NCI-H2196 treated with DMSO at 0.1 percent for 48 hours (cell line): ENCODE results near the gene DOCK8.
"Not testable (repeated sequence)": the region's sequence is repeated elsewhere in the genome, so short reads cannot be mapped to it uniquely, and the experiment has no call there.

Experiments used
- DNase-seq: peaks from one replicate; lab custom pipeline; 2025; ENCODE audit not compliant: unreplicated experiment; lab: John Stamatoyannopoulos, UW

Gene DOCK8

GRCh38 chr9:214648-215493, at the start of gene DOCK8:
Gene DOCK8 (plus strand): TSS chr9:214865. CDS start chr9:214977, 112 bp downstream.
- DNase-seq = no peak

GRCh38 chr9:169757-170156, 44.9 kb upstream of the DOCK8 start:
- DNase-seq = not testable (repeated sequence)

DNA sequence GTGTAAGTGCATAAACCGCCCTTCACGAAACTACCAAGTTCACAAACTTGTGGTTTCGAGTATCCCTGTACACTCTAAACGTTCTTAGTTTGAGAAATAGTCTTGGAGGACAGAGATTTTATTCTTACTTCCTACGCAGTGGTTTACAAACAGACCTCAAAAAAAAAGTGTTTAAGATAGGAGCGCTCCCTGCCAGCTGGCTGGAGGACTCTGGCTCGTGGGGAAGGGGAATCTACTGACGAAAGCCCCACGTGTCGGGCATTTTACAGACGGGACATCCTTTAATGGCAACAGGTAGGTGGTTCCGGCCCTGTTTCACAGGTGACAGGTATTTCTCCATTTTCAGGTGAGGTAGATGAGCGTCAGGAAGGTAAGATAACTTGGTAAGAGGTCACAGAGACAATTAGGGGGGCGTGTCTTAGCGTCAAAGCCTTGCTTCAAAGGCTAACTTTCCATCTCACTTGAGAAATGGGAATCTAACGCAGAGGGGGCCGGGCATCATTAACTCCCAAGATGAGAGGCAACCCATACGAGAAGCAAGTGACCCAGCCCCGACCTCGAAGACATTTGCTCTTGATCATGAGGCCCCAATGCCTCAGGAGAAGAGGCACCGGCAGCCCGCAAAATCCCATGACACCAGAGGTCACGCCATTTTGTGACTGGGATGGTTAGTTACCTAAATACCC, 36.4 kb upstream of the DOCK8 start:
- DNase-seq = not testable (repeated sequence)

GRCh38 chr9:178970-179383, 35.7 kb upstream of the DOCK8 start, which contains the start of gene ZNG1A:
Gene ZNG1A (minus strand): TSS chr9:179056. CDS start chr9:178969, 87 bp downstream.
- DNase-seq = not testable (repeated sequence)

DNA sequence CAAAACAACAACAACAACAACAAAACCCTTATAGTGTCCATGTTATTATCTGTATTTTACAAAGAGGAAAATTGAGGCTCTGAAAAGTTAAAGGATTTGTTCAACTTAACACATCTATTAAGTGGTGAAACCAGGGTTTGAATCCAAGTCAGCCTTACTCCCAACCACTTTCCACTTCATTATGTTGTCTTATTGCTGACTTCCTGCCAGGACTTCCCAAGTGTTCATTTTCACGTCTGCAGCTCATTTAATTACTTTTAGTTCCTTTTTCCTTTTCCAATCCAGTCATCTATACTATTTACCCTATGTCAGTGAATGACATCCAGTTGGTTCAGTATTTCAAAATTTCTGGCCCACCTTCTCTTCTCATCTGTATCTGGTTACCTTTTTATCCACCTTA, 15.1 kb upstream of the DOCK8 start:
- DNase-seq = not testable (repeated sequence)

DNA sequence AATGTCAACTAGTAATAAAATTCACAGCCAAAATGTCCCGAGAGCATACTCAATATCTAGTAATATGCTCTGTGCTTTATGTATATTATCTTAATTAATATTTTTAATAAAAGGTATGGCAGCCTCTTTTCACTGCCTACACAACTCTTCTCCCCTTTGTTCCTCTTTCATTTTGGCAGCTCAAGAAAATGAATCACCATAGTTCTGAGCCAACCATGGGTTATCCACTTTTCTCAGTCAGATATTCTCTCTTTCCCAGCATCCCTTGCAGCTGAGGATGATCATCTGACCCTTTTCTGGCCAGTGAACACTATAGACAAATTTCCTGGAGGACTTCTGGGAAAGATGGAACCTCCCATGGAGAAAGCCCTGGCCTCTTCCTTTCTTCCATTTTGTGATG, 8.2 kb upstream of the DOCK8 start:
- no peak for DNase-seq

- DNase-seq = no peak
These were observed 5.4 kb upstream of the DOCK8 start for GRCh38 chr9:209143-209758.

DNA sequence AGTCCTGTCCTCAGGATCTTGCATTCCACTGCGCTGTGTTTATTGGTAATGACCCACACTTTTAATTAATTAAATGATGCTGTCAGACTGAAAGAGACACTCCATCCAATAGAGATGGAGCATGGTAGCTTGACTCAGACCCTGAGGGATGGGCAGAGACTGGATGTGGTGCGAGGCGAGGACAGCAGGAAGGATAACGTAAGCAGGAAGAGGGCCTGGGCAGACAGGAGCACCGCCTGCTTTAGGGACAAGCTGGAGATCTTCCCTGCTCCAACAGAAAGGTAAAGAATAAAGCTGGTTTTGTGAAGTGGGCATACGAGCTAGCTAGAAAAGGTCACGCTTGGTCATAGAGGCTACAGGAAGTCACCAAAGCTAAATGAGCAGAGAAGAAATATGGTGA, 3.6 kb upstream of the DOCK8 start:
- no peak for DNase-seq

DNA sequence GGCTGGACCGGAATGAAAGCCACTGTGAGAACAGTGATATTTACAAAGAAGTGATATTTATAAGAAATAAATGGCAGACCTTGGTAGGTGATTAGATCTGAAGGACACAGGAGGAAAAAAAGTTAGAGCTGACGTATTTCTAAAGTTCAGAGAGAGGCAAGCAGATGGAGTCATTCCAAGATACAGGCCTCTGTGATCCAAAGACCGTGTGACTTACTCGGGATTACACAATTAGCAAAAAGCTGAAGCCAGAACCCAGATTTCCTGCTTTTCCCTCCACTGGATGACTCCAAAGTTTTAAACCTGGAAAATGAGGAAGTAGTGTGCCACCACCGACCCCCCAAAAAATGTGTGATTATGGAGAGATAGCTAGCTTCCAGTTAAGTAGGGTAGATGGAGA, 3.1 kb upstream of the DOCK8 start:
- no peak for DNase-seq

GRCh38 chr9:212297-212696, 2.4 kb upstream of the DOCK8 start:
- no peak for DNase-seq

GRCh38 chr9:213901-214300, 764 bp upstream of the DOCK8 start:
- not testable (repeated sequence) for DNase-seq

DNA sequence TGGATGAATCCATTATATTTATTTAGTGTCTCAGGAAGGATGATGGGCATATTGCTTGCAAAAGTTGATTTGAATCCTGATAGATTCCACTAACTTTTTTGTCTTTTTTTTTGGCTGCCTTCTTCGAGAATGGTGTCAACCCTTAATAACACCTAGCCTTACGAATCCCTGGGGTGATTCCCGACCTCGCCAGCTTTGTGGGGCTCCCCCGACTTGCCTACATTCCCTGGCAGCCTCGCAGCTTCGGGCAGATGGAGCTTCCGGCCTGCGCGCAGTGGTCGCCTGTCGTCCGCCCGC, 366 bp upstream of the DOCK8 start:
- DNase-seq = no peak

GRCh38 chr9:215631-216155, 1.0 kb downstream of the DOCK8 start:
- DNase-seq = no peak

- no peak for DNase-seq
These were observed 2.2 kb downstream of the DOCK8 start for GRCh38 chr9:216866-217265.

- DNase-seq = no peak
These were observed 3.3 kb downstream of the DOCK8 start for GRCh38 chr9:217950-218349.

- not testable (repeated sequence) for DNase-seq
These were observed 4.4 kb downstream of the DOCK8 start for GRCh38 chr9:219036-219435.

GRCh38 chr9:219670-220365, 5.2 kb downstream of the DOCK8 start:
- DNase-seq = no peak

GRCh38 chr9:221989-222776, 7.5 kb downstream of the DOCK8 start:
- no peak for DNase-seq

DNA sequence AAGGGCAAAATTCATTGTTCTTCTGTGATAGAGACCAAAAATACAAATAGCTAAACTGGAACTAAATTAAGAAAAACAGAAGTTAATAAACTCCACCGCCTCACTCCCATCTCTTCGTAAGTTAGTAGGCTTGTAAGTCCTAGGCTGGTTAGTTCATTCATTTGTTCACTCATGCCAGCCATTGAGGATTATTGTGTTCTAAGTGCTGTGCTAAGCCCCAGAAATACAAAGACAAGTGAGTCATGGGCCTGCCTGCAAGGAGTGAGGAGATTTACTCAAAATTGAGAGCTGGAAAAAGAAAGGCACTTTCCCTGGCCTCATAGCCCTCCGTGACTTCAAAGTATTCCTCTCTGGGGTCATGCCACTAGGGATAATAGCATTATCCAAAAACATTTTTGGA, 8.5 kb downstream of the DOCK8 start:
- no peak for DNase-seq

DNA sequence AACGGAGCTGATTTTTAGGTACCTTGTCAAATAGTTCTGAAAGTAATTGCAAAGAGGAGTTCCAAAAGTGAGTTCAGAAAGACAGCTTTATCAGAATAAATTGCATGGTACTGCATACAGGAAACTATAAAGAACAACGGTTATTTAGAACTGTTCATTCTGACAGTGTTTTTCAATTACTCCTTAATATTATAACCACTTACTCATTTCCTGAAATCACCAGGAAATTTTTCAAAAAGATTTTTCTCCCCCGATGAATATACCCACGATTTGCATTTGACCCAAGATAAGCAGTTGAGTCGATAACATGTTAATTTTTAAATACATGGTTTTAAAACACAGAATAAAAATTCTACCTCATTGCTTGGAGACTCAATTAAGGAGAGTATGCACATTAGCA, 9.4 kb downstream of the DOCK8 start:
- DNase-seq = no peak
